Spinal cord (tissue), 10 donors: ENCODE results near the gene PHIP. TPM values are rescaled to one million over a fixed set of nuclear protein-coding genes. Genes with fewer than 3 reads are reported as not detected.

Experiments
- DNase-seq, 6 donors: peaks; one replicate each; pipeline versions ENCODE4 v3.0.0 to v3.0.0-alpha.2; 2013 to 2015; ENCODE audit warnings: low spot score in 6 of 6, low read depth in 4 of 6
- H3K27ac ChIP-seq: one replicate; pipeline ENCODE4 v1.5.1; 2013; ENCODE audit warnings: low read depth, low read length, control low read depth
- H3K27me3 ChIP-seq: one replicate; pipeline ENCODE4 v1.6.1; 2013; ENCODE audit warnings: low read length; ENCODE audit not compliant: control insufficient read depth, insufficient read depth
- H3K36me3 ChIP-seq: one replicate; pipeline ENCODE4 v1.6.1; 2013; ENCODE audit warnings: low read length; ENCODE audit not compliant: control insufficient read depth, insufficient read depth
- H3K4me1 ChIP-seq: one replicate; pipeline ENCODE4 v1.6.1; 2013; ENCODE audit warnings: low read length; ENCODE audit not compliant: control insufficient read depth, insufficient read depth
- H3K4me3 ChIP-seq: one replicate; pipeline ENCODE4 v1.5.1; 2013; ENCODE audit warnings: low read depth, low read length, control low read depth
- H3K9me3 ChIP-seq: one replicate; pipeline ENCODE4 v1.6.1; 2013; ENCODE audit warnings: low read length; ENCODE audit not compliant: control insufficient read depth, insufficient read depth
- WGBS: methylation state at CpG from one replicate; pipeline ENCODE4 v1.1.5; 2013; ENCODE audit warnings: missing lambda C conversion rate; ENCODE audit not compliant: insufficient coverage; 5-methylcytosine and 5-hydroxymethylcytosine counted together
- polyA plus RNA-seq, 2 donors: library from polyadenylated mRNA; unstranded; fragments of 120-200 nt; gene quantifications; one replicate each; pipeline ENCODE4 v1.2.1, GENCODE V29; 2013; ENCODE audit not compliant: insufficient read length in 2 of 2
- total RNA-seq, 2 donors: library from RNA; depleted of rRNA in 1 of 2; stranded (reverse); fragments of 120-200 nt in 1 of 2; fragments of >200 nt in 1 of 2; gene quantifications; one replicate each; pipeline versions ENCODE4 v1.2.3 to v1.2.4, GENCODE V29; 2013 to 2014
- donor health status: healthy.

The PHIP gene
- total and polyA plus RNA-seq, 4 donors = 20.2 to 57.6 (median 38.6) TPM

GRCh38 chr6:79031821-79032590, 46.0 kb downstream of the PHIP start:
- no peaks in the 10 kb centered on the region for H3K4me1 ChIP-seq
- no peak overlapping the region for H3K4me3 ChIP-seq
- no CpG with 5 or more reads among the region's 3 CpGs for WGBS
- H3K27ac ChIP-seq = no peak overlapping the region
- no peak for DNase-seq
- no peaks in the 10 kb centered on the region for H3K27me3 ChIP-seq
- no peaks in the 10 kb centered on the region for H3K36me3 ChIP-seq
- no peaks in the 10 kb centered on the region for H3K9me3 ChIP-seq

DNA sequence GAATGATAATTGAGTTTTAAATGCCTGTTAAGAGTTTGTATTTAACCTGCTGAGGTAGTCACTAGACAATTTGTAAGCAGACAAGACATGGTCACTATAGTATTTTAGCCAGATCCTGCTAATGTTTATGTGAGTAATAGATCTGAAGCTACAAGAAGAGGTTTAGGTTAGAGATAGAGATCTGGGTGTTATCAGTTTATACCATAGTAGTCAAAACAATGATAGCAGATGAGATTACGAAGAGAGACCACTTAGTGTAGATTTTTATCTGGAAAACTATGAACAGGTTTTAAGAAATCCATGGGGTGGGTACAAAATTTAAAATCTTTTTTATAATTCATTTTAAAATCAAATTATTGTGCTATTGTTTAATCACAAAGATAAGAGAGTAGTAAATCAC, 47.5 kb downstream of the PHIP start:
- H3K4me1 ChIP-seq = no peaks in the 10 kb centered on the region
- no peaks in the 10 kb centered on the region for H3K9me3 ChIP-seq
- no peaks in the 10 kb centered on the region for H3K27me3 ChIP-seq
- H3K36me3 ChIP-seq = no peaks in the 10 kb centered on the region
- DNase-seq = no peak
- WGBS = no CpG with 5 or more reads among the region's 1 CpG
- no peak overlapping the region for H3K27ac ChIP-seq
- H3K4me3 ChIP-seq = no peak overlapping the region

- H3K4me1 ChIP-seq = no peaks in the 10 kb centered on the region
- WGBS = no CpG with 5 or more reads among the region's 2 CpGs
- DNase-seq = no peak
- H3K27ac ChIP-seq = no peak overlapping the region
- no peaks in the 10 kb centered on the region for H3K27me3 ChIP-seq
- H3K36me3 ChIP-seq = no peaks in the 10 kb centered on the region
- H3K4me3 ChIP-seq = no peak overlapping the region
- H3K9me3 ChIP-seq = no peaks in the 10 kb centered on the region
Measured at GRCh38 chr6:79030023-79030422, 48.0 kb downstream of the PHIP start.

GRCh38 chr6:79028641-79029314, 49.3 kb downstream of the PHIP start:
- DNase-seq = no peak
- Histone ChIP-seq H3K27ac (no peak overlapping the region), H3K4me1 (no peaks in the 10 kb centered on the region), H3K4me3 (no peak overlapping the region), H3K27me3 (no peaks in the 10 kb centered on the region), H3K9me3 (no peaks in the 10 kb centered on the region), H3K36me3 (no peaks in the 10 kb centered on the region)
- no CpG with 5 or more reads among the region's 1 CpG for WGBS

GRCh38 chr6:79011940-79012339, 66.1 kb downstream of the PHIP start:
- Histone ChIP-seq H3K27ac (no peak overlapping the region), H3K4me1 (no peaks in the 10 kb centered on the region), H3K36me3 (peaks cover 3% of the 10 kb centered on the region), H3K27me3 (no peaks in the 10 kb centered on the region), H3K4me3 (no peak overlapping the region), H3K9me3 (no peaks in the 10 kb centered on the region)
- DNase-seq = no peak

DNA sequence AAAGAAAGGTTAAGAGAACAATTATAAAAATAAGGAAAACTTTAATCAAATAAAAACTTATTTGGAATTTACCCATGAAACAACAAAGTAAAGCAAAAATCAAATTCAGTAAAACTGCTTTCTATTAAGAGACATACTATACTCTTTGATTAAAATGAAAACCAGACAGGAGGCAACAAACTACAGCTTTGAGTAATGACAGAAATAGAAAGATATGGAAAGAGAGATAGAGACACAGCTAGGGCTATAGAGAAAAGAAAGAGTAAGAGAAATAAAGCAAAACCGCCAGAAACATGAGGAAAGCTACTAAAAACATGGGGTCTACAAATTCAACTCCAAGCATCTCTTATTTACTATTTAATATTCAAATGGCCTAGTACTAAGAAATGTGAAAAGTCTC, 67.6 kb downstream of the PHIP start:
- no peak for DNase-seq
- no peaks in the 10 kb centered on the region for H3K27me3 ChIP-seq
- no CpG with 5 or more reads among the region's 1 CpG for WGBS
- H3K36me3 ChIP-seq = peaks cover 3% of the 10 kb centered on the region
- no peak overlapping the region for H3K27ac ChIP-seq
- no peaks in the 10 kb centered on the region for H3K9me3 ChIP-seq
- H3K4me3 ChIP-seq = no peak overlapping the region
- no peaks in the 10 kb centered on the region for H3K4me1 ChIP-seq

- Histone ChIP-seq H3K4me3 (no peak overlapping the region), H3K36me3 (peaks cover 3% of the 10 kb centered on the region), H3K27me3 (no peaks in the 10 kb centered on the region), H3K4me1 (no peaks in the 10 kb centered on the region), H3K27ac (no peak overlapping the region), H3K9me3 (no peaks in the 10 kb centered on the region)
- no CpG with 5 or more reads among the region's 1 CpG for WGBS
- DNase-seq = no peak
Measured at GRCh38 chr6:79009819-79010218, 68.2 kb downstream of the PHIP start.

DNA sequence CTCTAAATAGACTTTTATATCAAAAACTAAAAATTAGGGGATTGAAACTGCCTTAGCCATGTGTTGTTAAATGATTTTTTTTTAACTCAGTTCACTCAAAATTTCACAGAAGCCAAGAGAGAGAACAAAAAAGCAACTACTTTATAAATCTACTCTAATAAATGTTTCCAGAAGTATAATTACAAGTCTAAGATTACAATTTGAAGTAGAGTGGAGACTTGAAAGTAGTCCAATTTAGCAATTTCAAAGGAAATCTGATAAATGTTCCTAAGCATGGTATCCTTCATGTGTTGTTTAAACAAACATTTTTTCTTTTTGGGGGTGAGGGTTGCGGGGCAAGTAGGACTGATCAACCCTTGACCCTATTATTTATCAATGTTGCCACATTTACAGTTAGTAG, 72.6 kb downstream of the PHIP start:
- no peak for DNase-seq
- Histone ChIP-seq H3K36me3 (peaks cover 3% of the 10 kb centered on the region), H3K27me3 (no peaks in the 10 kb centered on the region), H3K9me3 (no peaks in the 10 kb centered on the region), H3K4me3 (no peak overlapping the region), H3K27ac (no peak overlapping the region), H3K4me1 (no peaks in the 10 kb centered on the region)
- no CpG with 5 or more reads among the region's 1 CpG for whole genome bisulfite sequencing

GRCh38 chr6:79005024-79005423, 73.0 kb downstream of the PHIP start:
- DNase-seq = no peak
- H3K9me3 ChIP-seq = no peaks in the 10 kb centered on the region
- no peak overlapping the region for H3K27ac ChIP-seq
- no peaks in the 10 kb centered on the region for H3K27me3 ChIP-seq
- no peak overlapping the region for H3K4me3 ChIP-seq
- no peaks in the 10 kb centered on the region for H3K4me1 ChIP-seq
- WGBS = no CpG with 5 or more reads among the region's 1 CpG
- peaks cover 2% of the 10 kb centered on the region for H3K36me3 ChIP-seq

- H3K36me3 ChIP-seq = no peaks in the 10 kb centered on the region
- H3K4me3 ChIP-seq = no peak overlapping the region
- H3K9me3 ChIP-seq = no peaks in the 10 kb centered on the region
- no peaks in the 10 kb centered on the region for H3K27me3 ChIP-seq
- H3K4me1 ChIP-seq = no peaks in the 10 kb centered on the region
- 100% methylated on average over 1 of the region's 2 CpGs for WGBS
- DNase-seq = no peak
- H3K27ac ChIP-seq = no peak overlapping the region
Measured at GRCh38 chr6:79004239-79004638, 73.8 kb downstream of the PHIP start.
